GM12878 (cell line): ENCODE measurements around the gene IL12B. TPM values are rescaled to one million over a fixed set of nuclear protein-coding genes. Genes with fewer than 3 reads are reported as not detected.

Experiments used
- ATAC-seq: fragments of 200-7000 bp; cut with Tn5 transposase; 3 replicates; pipeline ENCODE4 v1.9.1; 2020; ENCODE audit warnings: mild to moderate bottlenecking, moderate library complexity
- BruUV-seq: library from RNA; stranded (reverse); fragments of 400-500 nt; replicated peaks from 2 replicates; lab custom pipeline; 2021; lab: Mats Ljungman, UMichigan
- CTCF ChIA-PET: fragments of 300-600 bp; sonication (Branson Sonifier 250); formaldehyde crosslinking; extraction: SDS; loops from one replicate; lab custom pipeline; 2021; ENCODE audit warnings: inconsistent platforms; lab: Yijun Ruan, JAX
- POLR2A ChIA-PET: fragments of 350-600 bp; formaldehyde crosslinking; extraction: SDS; loops from one replicate; lab custom pipeline; 2021; ENCODE audit warnings: inconsistent platforms; lab: Charles Lee
- RAD21 ChIA-PET: fragments of 300-600 bp; sonication (Branson Sonifier 250); formaldehyde crosslinking; loops from one replicate; lab custom pipeline; 2023; ENCODE audit warnings: antibody characterized with exemption; ENCODE audit not compliant: unreplicated experiment; lab: Charles Lee
- SMC1A ChIA-PET: fragments of 300-600 bp; sonication (Branson Sonifier 250); formaldehyde crosslinking; loops from one replicate; lab custom pipeline; 2023; ENCODE audit not compliant: unreplicated experiment, uncharacterized antibody; lab: Charles Lee
- DNase-seq: peaks from one replicate; pipeline ENCODE4 v3.0.0-alpha.2; 2011; ENCODE audit warnings: low read depth, low spot score
- FAIRE-seq: peaks from 3 replicates; lab custom pipeline; 2011; peaks lifted over from hg19 to GRCh38; lab: Jason Lieb, UNC
- H2AFZ ChIP-seq: 2 replicates; pipeline ENCODE4 v1.6.0; 2011; ENCODE audit warnings: low read depth, low read length, control low read depth; ENCODE audit not compliant: control insufficient read depth
- H3K27ac ChIP-seq: 2 replicates; pipeline ENCODE4 v1.5.1; 2011; ENCODE audit warnings: control low read depth; ENCODE audit not compliant: control insufficient read depth, insufficient read depth
- H3K27me3 ChIP-seq, 2 experiments: replicated peaks in 1 of 2; 2 replicates each; pipeline versions ENCODE4 v1.6.0 to v1.6.1; 2011; ENCODE audit warnings: low read length in 1 of 2; ENCODE audit not compliant: control insufficient read depth in 2 of 2, insufficient read depth in 2 of 2
- H3K36me3 ChIP-seq, 2 experiments: 2 replicates each; pipeline ENCODE4 v1.5.1; 2011; ENCODE audit warnings: low read length in 1 of 2; ENCODE audit not compliant: control insufficient read depth in 2 of 2, insufficient read depth in 2 of 2
- H3K4me1 ChIP-seq: 2 replicates; pipeline ENCODE4 v1.6.1; 2011; ENCODE audit warnings: mild to moderate bottlenecking, low read length, moderate library complexity, mixed read lengths; ENCODE audit not compliant: control insufficient read depth, insufficient read depth
- H3K4me2 ChIP-seq: 2 replicates; pipeline ENCODE4 v1.6.0; 2011; ENCODE audit warnings: control low read depth; ENCODE audit not compliant: control insufficient read depth, insufficient read depth
- H3K4me3 ChIP-seq: fragments of 200-600 bp; sonication (generic); 2 replicates; pipeline ENCODE4 v1.5.1; 2016
- H3K79me2 ChIP-seq: 2 replicates; pipeline ENCODE4 v1.6.0; 2011; ENCODE audit warnings: low read length; ENCODE audit not compliant: control insufficient read depth, insufficient read depth
- H3K9ac ChIP-seq: 2 replicates; pipeline ENCODE4 v1.8.0; 2011; ENCODE audit warnings: low read length, control low read depth, mixed read lengths; ENCODE audit not compliant: control insufficient read depth, insufficient read depth
- H3K9me3 ChIP-seq: replicated peaks from 3 replicates; pipeline ENCODE4 v1.5.1; 2011; ENCODE audit warnings: mild to moderate bottlenecking, low read length; ENCODE audit not compliant: control insufficient read depth, insufficient read depth
- H4K20me1 ChIP-seq: 2 replicates; pipeline ENCODE4 v1.6.0; 2011; ENCODE audit not compliant: control insufficient read depth, insufficient read depth
- CBX3 ChIP-seq: fragments of 200-600 bp; sonication (generic); IDR thresholded peaks from 2 replicates; pipeline ENCODE4 v1.6.1; 2016; ENCODE audit warnings: low read depth, borderline replicate concordance
- CHD4 ChIP-seq: fragments of 200-600 bp; sonication (generic); IDR thresholded peaks from 2 replicates; pipeline ENCODE4 v1.6.1; 2016; ENCODE audit warnings: mild to moderate bottlenecking
- IKZF2 ChIP-seq, 2 experiments: fragments of 450-650 bp; IDR thresholded peaks; 2 replicates each; pipeline ENCODE4 v1.6.1; 2017; ENCODE audit warnings: mild to moderate bottlenecking in 2 of 2, moderate library complexity in 2 of 2
- POLR2A ChIP-seq: IDR thresholded peaks from 2 replicates; pipeline ENCODE4 v1.6.1; 2011; ENCODE audit warnings: low read depth, mild to moderate bottlenecking, low read length
- RELA ChIP-seq: fragments of 450-650 bp; IDR thresholded peaks from 2 replicates; pipeline ENCODE4 v1.8.0; 2014; ENCODE audit warnings: borderline replicate concordance; ENCODE audit not compliant: partially characterized antibody
- SMAD1 ChIP-seq: fragments of 450-650 bp; IDR thresholded peaks from 2 replicates; pipeline ENCODE4 v1.6.1; 2018; ENCODE audit warnings: mild to moderate bottlenecking, low read depth; ENCODE audit not compliant: partially characterized antibody
- SREBF2 ChIP-seq: IDR thresholded peaks from 2 replicates; pipeline ENCODE4 v1.6.1; 2012; ENCODE audit warnings: mild to moderate bottlenecking, low read length
- TBL1XR1 ChIP-seq: IDR thresholded peaks from 2 replicates; pipeline ENCODE4 v1.6.1; 2012; ENCODE audit warnings: low read depth, low read length, improper control_type of control experiment
- WGBS: methylation state at CpG from one replicate; pipeline ENCODE4 v1.1.6; 2016; ENCODE audit warnings: low lambda C conversion rate; ENCODE audit not compliant: insufficient replicate concordance, insufficient coverage; ENCODE audit errors: missing lambda C conversion rate; 5-methylcytosine and 5-hydroxymethylcytosine counted together
- in situ Hi-C: fragments of 300-500 bp; cut with MboI; formaldehyde crosslinking; loops from 9 replicates; pipeline ENCODE4 v1.14.3; 2018; ENCODE audit warnings: mixed read lengths
- intact Hi-C: fragments of 100-400 bp; cut with micrococcal nuclease; formaldehyde crosslinking; loops from one replicate; pipeline ENCODE4 v1.14.2; 2022; ENCODE audit not compliant: unreplicated experiment
- polyA plus RNA-seq, 11 experiments: library from polyadenylated mRNA; depleted of rRNA in 4 of 11; unstranded in 6 of 11; stranded (reverse) in 5 of 11; fragments of >200 nt; fragmentation: Nextera tagmentation in 4 of 11; fragmentation: Illumina TruSeq in 1 of 11; extraction: Ambion mirVana in 4 of 11; extraction: Trizol in 1 of 11; gene quantifications; 1 replicate in 1 of 11; 2 replicates in 10 of 11; pipeline versions ENCODE4 v1.2.1 to v1.2.3, GENCODE V29; 2011 to 2016; ENCODE audit warnings: inconsistent platforms in 2 of 11, missing spikeins in 2 of 11, low read depth in 1 of 11
- total RNA-seq, 4 experiments: library from RNA; depleted of rRNA in 3 of 4; stranded (reverse); fragments of >200 nt in 3 of 4; fragmentation: Illumina TruSeq in 1 of 4; extraction: Trizol in 1 of 4; gene quantifications; 2 replicates each; pipeline versions ENCODE4 v1.2.1 to v1.2.3, GENCODE V29; 2013 to 2021
- TF ChIP-seq, protein P1 (sequence below): IDR thresholded peaks from 2 replicates; pipeline ENCODE4 v1.6.1; 2011; ENCODE audit warnings: low read depth, low read length, improper control_type of control experiment, borderline replicate concordance
- TF ChIP-seq, protein P2 (sequence below): IDR thresholded peaks from 2 replicates; pipeline ENCODE4 v1.6.1; 2012; ENCODE audit warnings: low read depth, low read length, improper control_type of control experiment
- TF ChIP-seq, protein P3 (sequence below): fragments of 450-650 bp; IDR thresholded peaks from 2 replicates; pipeline ENCODE4 v1.6.1; 2017; ENCODE audit warnings: low read depth, mild to moderate bottlenecking, moderate library complexity
- TF ChIP-seq, protein P4 (sequence below): fragments of 450-650 bp; IDR thresholded peaks from 2 replicates; pipeline ENCODE4 v1.6.1; 2016; ENCODE audit warnings: mild to moderate bottlenecking

The IL12B gene
- total and polyA plus RNA-seq, 10 of the 15 experiments (the other 5 are each of a cell fraction or from before 2014, with no cell fraction given), result 0.15 to 0.72 (median 0.45) TPM

DNA sequence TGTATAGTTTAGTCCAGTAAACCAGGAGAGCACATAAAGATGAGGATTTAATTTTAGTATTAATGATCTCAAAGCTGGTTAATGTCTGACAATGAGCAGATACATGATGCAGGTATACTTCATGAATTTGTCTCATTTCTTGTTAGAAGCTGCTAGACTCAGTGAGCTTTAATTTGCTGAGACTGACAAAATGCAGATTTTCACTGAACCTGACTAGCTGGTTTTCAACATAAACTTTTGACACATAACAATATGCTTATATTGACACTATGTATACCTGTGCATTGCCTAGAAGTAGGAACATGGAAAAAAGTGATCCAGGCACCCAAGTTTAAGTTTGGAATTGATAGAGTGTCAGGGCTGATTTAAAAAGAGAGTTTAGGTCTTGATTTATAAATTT is 56.4 kb downstream of the IL12B start:
- TF ChIP-seq CBX3, result no peak
- intact Hi-C loops, result no loop called here
- no peaks in the 10 kb centered on the region for H3K27me3 ChIP-seq
- no peak overlapping the region for H3K4me2 ChIP-seq
- H3K4me1 ChIP-seq, result no peaks in the 10 kb centered on the region
- ChIA-PET RAD21 (interaction anchor here (3.0 kb wide), 1 partner anchor 117 kb away, joined by 18 read pairs; no protein-coding TSS in a partner anchor), CTCF (interaction anchor here (0.9 to 2.7 kb wide), 7 partner anchors 10 to 1199 kb away, joined by 3 to 15 read pairs (median 3); no protein-coding TSS in a partner anchor), POLR2A (interaction anchor here (0.6 kb wide), 1 partner anchor 1147 kb away, joined by 3 read pairs; no protein-coding TSS in a partner anchor), SMC1A (interaction anchor here (0.8 to 2.1 kb wide), 13 partner anchors 8 to 425 kb away, joined by 3 to 17 read pairs (median 3); no protein-coding TSS in a partner anchor)
- no peaks in the 10 kb centered on the region for H3K79me2 ChIP-seq
- H3K4me3 ChIP-seq, result no peak overlapping the region
- no peak for ATAC-seq
- in situ Hi-C loops, result no loop called here
- H2AFZ ChIP-seq, result no peak overlapping the region
- H3K9me3 ChIP-seq, result no peaks in the 10 kb centered on the region
- FAIRE-seq, result no peak
- H3K36me3 ChIP-seq, result peaks cover 0 to 4% of the 10 kb centered on the region in 2 experiments; a peak in 1 of 4 replicates
- H3K27ac ChIP-seq, result no peak overlapping the region
- H3K9ac ChIP-seq, result no peak overlapping the region
- no peaks in the 10 kb centered on the region for H4K20me1 ChIP-seq
- DNase-seq, result no peak
- BruUV-seq, result no TSS peak

DNA sequence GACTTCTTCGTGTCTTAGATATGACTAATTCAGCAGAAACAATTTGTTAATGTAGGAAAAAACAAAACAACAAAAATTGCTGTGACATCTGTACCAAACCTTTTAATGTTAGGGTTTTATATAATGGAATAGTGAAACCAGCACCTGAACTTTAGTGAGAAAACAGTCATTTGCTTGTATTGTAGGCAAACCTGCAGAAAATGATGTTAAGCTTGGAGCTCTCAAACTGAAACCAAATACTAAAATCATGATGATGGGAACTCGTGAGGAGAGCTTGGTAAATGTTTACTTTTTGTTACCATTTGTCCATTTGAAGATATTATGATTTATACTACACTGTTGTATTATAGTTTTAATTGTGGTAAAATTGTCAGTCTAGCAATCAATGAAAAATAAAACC is 60.6 kb downstream of the IL12B start:
- WGBS, result 53% methylated on average over 2 of the region's 2 CpGs
- DNase-seq (no peak), ATAC-seq (peak; percentile 58), FAIRE-seq (no peak)
- Histone ChIP-seq H3K4me2 (no peak overlapping the region), H3K4me3 (no peak overlapping the region), H3K9me3 (peaks cover 2% of the 10 kb centered on the region; the same call in 1 of the 3 replicates), H3K9ac (no peak overlapping the region), H3K27ac (no peak overlapping the region), H3K36me3 (peaks cover 0 to 2% of the 10 kb centered on the region in 2 experiments; a peak in 1 of 4 replicates), H3K4me1 (no peaks in the 10 kb centered on the region), H2AFZ (no peak overlapping the region), H3K27me3 (no peaks in the 10 kb centered on the region), H4K20me1 (no peaks in the 10 kb centered on the region), H3K79me2 (no peaks in the 10 kb centered on the region; the same call in 1 of the 2 replicates)
- RAD21 ChIA-PET, result interaction anchor here (0.6 kb wide), 1 partner anchor 738 kb away, joined by 4 read pairs; no protein-coding TSS in a partner anchor
- no TSS peak for BruUV-seq
- TF ChIP-seq POLR2A (no peak), IKZF2 (IDR thresholded peaks at IDR 0.05) (no peak), SMAD1 (no peak), CHD4 (no peak), TBL1XR1 (no peak), RELA (no peak), SREBF2 (no peak)
- TF ChIP-seq, protein P1, sequence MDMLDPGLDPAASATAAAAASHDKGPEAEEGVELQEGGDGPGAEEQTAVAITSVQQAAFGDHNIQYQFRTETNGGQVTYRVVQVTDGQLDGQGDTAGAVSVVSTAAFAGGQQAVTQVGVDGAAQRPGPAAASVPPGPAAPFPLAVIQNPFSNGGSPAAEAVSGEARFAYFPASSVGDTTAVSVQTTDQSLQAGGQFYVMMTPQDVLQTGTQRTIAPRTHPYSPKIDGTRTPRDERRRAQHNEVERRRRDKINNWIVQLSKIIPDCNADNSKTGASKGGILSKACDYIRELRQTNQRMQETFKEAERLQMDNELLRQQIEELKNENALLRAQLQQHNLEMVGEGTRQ, result no peak
- TF ChIP-seq, protein P2, sequence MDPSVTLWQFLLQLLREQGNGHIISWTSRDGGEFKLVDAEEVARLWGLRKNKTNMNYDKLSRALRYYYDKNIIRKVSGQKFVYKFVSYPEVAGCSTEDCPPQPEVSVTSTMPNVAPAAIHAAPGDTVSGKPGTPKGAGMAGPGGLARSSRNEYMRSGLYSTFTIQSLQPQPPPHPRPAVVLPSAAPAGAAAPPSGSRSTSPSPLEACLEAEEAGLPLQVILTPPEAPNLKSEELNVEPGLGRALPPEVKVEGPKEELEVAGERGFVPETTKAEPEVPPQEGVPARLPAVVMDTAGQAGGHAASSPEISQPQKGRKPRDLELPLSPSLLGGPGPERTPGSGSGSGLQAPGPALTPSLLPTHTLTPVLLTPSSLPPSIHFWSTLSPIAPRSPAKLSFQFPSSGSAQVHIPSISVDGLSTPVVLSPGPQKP, result no peak
- TF ChIP-seq, protein P3, sequence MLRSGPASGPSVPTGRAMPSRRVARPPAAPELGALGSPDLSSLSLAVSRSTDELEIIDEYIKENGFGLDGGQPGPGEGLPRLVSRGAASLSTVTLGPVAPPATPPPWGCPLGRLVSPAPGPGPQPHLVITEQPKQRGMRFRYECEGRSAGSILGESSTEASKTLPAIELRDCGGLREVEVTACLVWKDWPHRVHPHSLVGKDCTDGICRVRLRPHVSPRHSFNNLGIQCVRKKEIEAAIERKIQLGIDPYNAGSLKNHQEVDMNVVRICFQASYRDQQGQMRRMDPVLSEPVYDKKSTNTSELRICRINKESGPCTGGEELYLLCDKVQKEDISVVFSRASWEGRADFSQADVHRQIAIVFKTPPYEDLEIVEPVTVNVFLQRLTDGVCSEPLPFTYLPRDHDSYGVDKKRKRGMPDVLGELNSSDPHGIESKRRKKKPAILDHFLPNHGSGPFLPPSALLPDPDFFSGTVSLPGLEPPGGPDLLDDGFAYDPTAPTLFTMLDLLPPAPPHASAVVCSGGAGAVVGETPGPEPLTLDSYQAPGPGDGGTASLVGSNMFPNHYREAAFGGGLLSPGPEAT, result no peak
- TF ChIP-seq, protein P4, sequence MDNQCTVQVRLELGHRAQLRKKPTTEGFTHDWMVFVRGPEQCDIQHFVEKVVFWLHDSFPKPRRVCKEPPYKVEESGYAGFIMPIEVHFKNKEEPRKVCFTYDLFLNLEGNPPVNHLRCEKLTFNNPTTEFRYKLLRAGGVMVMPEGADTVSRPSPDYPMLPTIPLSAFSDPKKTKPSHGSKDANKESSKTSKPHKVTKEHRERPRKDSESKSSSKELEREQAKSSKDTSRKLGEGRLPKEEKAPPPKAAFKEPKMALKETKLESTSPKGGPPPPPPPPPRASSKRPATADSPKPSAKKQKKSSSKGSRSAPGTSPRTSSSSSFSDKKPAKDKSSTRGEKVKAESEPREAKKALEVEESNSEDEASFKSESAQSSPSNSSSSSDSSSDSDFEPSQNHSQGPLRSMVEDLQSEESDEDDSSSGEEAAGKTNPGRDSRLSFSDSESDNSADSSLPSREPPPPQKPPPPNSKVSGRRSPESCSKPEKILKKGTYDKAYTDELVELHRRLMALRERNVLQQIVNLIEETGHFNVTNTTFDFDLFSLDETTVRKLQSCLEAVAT, result no peak
- in situ Hi-C loops, result no loop called here
- intact Hi-C loops, result no loop called here
- SMC1A ChIA-PET, result interaction anchor here (0.6 kb wide), 1 partner anchor 8 kb away, joined by 3 read pairs; no protein-coding TSS in a partner anchor
- POLR2A ChIA-PET, result interaction anchor here (0.6 kb wide), 1 partner anchor 61 kb away, joined by 3 read pairs; no protein-coding TSS in a partner anchor
- CTCF ChIA-PET, result interaction anchor here (2.7 kb wide), 1 partner anchor 113 kb away, joined by 7 read pairs; no protein-coding TSS in a partner anchor
